Measurements from ENCODE around the gene CCNI.

The CCNI gene

DNA sequence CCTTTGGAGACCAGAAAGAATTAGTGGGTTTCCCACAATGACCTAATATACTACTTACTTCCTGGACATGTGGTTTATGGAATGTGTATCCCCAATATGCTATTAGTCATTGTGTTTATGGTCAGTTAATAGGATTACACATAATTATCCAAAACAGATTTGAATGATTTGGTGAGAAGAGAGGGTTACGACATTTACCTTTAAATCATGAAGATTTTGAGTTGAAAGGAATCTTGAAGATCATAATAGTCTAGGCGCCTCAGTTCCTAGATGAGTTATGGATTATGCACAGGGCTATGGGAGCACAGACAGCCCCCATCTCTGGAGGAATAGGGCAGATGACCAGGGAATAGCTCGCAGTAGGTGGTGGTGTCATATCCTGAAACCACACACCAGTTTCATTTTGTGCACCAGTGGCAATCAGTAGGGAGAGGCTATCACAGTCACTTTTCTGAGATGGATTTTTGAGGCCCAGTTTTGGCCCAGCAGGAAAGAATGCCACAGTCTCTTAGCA, 64.9 kb downstream of the CCNI start:
- H3K27me3 ChIP-seq (ENCODE audit: control insufficient read depth, insufficient read depth, low read length) = no peaks in the 10 kb centered on the region
- H2AFZ ChIP-seq = no peak overlapping the region
- H3K4me3 ChIP-seq (ENCODE audit: low read depth, low read length) = no peak overlapping the region
- no peaks in the 10 kb centered on the region for H3K79me2 ChIP-seq
- H3K27ac ChIP-seq = no peak overlapping the region
- H3K4me2 ChIP-seq (ENCODE audit: low read length) = no peak overlapping the region
- TF ChIP-seq, protein P1, sequence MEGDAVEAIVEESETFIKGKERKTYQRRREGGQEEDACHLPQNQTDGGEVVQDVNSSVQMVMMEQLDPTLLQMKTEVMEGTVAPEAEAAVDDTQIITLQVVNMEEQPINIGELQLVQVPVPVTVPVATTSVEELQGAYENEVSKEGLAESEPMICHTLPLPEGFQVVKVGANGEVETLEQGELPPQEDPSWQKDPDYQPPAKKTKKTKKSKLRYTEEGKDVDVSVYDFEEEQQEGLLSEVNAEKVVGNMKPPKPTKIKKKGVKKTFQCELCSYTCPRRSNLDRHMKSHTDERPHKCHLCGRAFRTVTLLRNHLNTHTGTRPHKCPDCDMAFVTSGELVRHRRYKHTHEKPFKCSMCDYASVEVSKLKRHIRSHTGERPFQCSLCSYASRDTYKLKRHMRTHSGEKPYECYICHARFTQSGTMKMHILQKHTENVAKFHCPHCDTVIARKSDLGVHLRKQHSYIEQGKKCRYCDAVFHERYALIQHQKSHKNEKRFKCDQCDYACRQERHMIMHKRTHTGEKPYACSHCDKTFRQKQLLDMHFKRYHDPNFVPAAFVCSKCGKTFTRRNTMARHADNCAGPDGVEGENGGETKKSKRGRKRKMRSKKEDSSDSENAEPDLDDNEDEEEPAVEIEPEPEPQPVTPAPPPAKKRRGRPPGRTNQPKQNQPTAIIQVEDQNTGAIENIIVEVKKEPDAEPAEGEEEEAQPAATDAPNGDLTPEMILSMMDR (IDR thresholded peaks at IDR 0.05) = no peak
- no peaks in the 10 kb centered on the region for H3K4me1 ChIP-seq
- no peaks in the 10 kb centered on the region for H3K36me3 ChIP-seq (ENCODE audit: control insufficient read depth, insufficient read depth, low read length)
- H3K9me3 ChIP-seq (ENCODE audit: control insufficient read depth, low read length) = no peaks in the 10 kb centered on the region
- no peak overlapping the region for H3K9ac ChIP-seq

DNA sequence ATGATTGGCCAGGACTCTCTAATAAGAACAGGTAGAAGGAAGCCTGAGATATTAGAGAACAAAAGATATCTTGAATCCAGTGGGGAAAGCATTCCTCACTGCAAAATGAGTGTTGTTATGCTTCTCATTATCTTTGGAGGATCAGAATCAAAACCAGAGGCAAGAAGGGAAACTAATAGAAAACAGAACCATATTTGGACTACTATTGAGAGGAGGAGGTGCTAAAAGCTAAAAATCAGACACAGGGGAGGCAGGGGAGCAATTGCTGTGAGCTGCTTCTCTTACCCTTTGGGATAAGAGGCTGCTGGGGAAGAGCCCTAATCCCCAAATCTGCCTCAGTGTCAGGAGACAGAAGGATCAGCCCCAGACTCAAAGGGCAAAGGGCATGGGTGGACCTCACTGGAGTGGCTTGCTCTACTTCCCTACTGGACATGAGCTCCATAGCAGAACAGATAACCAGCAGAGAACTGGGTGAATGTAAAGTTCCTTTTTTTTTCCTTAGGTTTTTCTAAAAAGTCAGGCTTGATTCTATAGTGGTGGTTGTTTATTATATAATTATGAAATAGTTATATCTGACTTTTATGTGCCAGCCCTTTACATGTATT, 66.2 kb downstream of the CCNI start:
- no peak overlapping the region for H3K27ac ChIP-seq
- no peaks in the 10 kb centered on the region for H3K79me2 ChIP-seq
- no peaks in the 10 kb centered on the region for H3K36me3 ChIP-seq (ENCODE audit: control insufficient read depth, insufficient read depth, low read length)
- H3K9me3 ChIP-seq (ENCODE audit: control insufficient read depth, low read length) = no peaks in the 10 kb centered on the region
- H3K4me1 ChIP-seq = no peaks in the 10 kb centered on the region
- no peak overlapping the region for H2AFZ ChIP-seq
- TF ChIP-seq, protein P1 (IDR thresholded peaks at IDR 0.05) = no peak
- no peaks in the 10 kb centered on the region for H3K27me3 ChIP-seq (ENCODE audit: control insufficient read depth, insufficient read depth, low read length)
- no peak overlapping the region for H3K4me3 ChIP-seq (ENCODE audit: low read depth, low read length)
- no peak overlapping the region for H3K9ac ChIP-seq
- no peak overlapping the region for H3K4me2 ChIP-seq (ENCODE audit: low read length)

DNA sequence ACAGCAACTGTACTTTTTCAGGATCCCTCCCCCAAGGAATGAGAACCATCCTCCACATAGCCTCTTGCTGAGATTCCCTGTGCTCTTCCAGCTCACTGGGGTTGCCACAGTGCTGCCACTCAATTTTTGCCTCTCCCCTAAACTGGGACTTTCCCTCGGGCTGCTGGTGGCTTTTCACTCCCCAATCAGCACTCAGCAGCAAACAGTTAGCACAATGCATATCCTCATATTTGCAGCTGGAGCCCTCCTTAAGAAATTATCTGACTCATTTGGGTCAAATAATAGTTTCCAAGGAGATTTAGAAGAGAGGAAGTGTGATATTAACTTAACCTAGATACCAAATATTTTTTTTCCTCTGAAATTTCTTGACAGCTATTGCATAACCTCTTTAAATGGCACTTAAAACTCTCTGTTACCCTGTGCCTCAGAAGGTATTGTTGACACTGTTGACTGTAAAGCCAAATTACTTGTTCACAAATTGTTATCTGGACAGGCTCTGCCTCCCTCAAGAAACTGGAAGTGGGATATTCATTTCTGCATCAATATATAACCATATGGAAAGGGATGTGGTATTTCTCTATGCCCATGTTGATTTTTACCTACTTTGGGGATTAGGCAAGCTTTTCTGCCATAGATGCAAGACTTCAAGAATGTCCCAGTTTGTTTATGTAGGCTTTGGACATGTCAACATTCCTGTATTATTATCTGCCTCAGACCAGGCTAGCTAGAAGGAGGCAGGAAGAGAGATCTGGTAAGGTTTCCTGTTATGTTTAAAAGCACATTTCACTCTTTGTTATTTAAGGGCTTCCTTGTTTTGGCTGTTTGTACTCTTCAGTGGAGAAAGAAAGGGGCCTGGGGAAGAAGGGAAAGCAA, 68.2 kb downstream of the CCNI start:
- no peaks in the 10 kb centered on the region for H3K9me3 ChIP-seq (ENCODE audit: control insufficient read depth, low read length)
- H2AFZ ChIP-seq = no peak overlapping the region
- no peak overlapping the region for H3K4me2 ChIP-seq (ENCODE audit: low read length)
- no peak overlapping the region for H3K9ac ChIP-seq
- H3K79me2 ChIP-seq = no peaks in the 10 kb centered on the region
- TF ChIP-seq, protein P1 (IDR thresholded peaks at IDR 0.05) = no peak
- H3K36me3 ChIP-seq (ENCODE audit: control insufficient read depth, insufficient read depth, low read length) = no peaks in the 10 kb centered on the region
- no peak overlapping the region for H3K4me3 ChIP-seq (ENCODE audit: low read depth, low read length)
- no peak overlapping the region for H3K27ac ChIP-seq
- H3K4me1 ChIP-seq = no peaks in the 10 kb centered on the region
- no peaks in the 10 kb centered on the region for H3K27me3 ChIP-seq (ENCODE audit: control insufficient read depth, insufficient read depth, low read length)

DNA sequence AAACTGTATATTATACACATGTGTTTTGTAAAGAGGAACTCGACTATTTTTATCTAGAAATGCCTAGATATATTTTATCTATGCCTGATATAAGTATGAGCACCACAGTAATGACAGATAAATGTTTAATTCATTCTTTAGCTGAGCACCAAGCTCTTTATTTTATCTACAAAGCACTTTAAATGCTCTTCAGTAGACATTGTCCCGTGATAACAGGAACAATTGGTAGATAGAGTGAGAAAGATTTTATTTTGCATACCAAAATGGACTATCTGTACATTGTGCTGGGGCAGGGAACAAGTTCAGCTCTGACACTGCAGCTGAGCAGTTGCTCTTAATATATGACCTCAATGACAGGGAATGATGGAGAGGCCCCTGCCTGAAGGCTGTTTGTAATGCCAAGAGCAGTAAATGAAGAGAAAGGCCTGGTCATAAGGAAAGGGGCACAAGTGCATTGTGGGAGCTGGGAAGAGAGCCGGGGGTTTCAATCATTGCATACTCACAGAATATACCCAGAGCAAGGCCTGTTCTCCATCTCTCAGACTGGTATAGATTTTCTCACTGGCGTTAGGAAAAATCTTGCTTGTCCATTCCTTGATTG, 68.9 kb downstream of the CCNI start:
- Histone ChIP-seq H2AFZ (no peak overlapping the region), H3K9me3 (ENCODE audit: control insufficient read depth, low read length) (no peaks in the 10 kb centered on the region), H3K4me2 (ENCODE audit: low read length) (no peak overlapping the region), H3K36me3 (ENCODE audit: control insufficient read depth, insufficient read depth, low read length) (no peaks in the 10 kb centered on the region), H3K4me3 (ENCODE audit: low read depth, low read length) (no peak overlapping the region), H3K79me2 (no peaks in the 10 kb centered on the region), H3K9ac (no peak overlapping the region), H3K4me1 (peaks cover 7% of the 10 kb centered on the region), H3K27me3 (ENCODE audit: control insufficient read depth, insufficient read depth, low read length) (no peaks in the 10 kb centered on the region), H3K27ac (no peak overlapping the region)
- TF ChIP-seq, protein P1 (IDR thresholded peaks at IDR 0.05) = no peak
